Stimulated activated CD4-positive, alpha-beta T cell treated with anti-CD3 and anti-CD28 coated beads, Interleukin-1b, Interleukin-23, amount 100 ng/mL, for 24 hours (primary cell): ENCODE measurements around the gene ATP8B3.

Experiments used
- DNase-seq, 4 experiments: peaks; one replicate each; pipeline ENCODE4 v3.0.0-alpha.2; 2020; ENCODE audit warnings: low read depth in 4 of 4, low spot score in 1 of 4

The ATP8B3 gene

GRCh38 chr19:1837222-1837565, 25.1 kb upstream of the ATP8B3 start:
- DNase-seq = no peak

- no peak for DNase-seq
Measured at GRCh38 chr19:1836458-1837221, 24.6 kb upstream of the ATP8B3 start.

DNA sequence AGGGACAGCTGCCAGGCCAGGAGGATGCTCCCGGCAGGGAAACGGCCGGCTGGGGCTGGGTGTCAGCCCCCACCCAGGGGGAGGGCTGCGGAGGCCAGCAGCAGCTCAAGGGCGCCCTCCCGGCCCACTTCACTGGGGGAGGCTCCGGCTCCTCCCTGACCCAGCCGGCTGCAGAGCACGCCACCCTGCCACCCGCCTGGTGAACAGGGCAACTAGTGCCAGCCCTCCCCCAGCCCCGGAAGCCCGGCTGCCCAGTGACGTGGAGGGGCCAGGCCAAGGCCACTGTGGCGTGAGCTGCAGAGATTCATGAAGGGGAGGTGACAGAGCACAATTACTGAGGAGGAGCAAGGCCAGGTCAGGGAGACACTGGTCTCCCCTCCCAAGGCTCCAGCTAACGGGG, 21.5 kb upstream of the ATP8B3 start:
- DNase-seq = no peak

GRCh38 chr19:1832046-1832663, 20.1 kb upstream of the ATP8B3 start:
- DNase-seq = no peak

DNA sequence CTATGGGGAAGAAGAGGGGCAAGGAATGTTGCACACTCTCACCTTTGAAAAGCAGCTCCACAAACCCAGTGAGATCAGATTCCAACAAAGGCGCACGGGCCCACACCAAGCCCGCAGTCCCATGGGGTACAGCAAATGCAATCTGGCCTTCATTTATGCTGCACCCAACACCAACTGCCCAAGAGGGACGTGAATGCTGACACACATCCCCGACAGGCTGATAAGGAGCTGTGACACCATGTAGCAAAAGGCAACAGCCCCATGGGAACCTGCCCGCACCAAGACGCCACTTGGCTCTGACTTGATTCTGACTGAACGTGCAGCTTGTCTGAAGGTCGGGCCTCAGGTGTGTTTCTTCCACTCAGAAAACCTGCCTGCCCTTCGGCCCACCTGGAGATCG, 18.9 kb upstream of the ATP8B3 start:
- no peak for DNase-seq

- no peak for DNase-seq
Measured at GRCh38 chr19:1830568-1830967, 18.5 kb upstream of the ATP8B3 start.

DNA sequence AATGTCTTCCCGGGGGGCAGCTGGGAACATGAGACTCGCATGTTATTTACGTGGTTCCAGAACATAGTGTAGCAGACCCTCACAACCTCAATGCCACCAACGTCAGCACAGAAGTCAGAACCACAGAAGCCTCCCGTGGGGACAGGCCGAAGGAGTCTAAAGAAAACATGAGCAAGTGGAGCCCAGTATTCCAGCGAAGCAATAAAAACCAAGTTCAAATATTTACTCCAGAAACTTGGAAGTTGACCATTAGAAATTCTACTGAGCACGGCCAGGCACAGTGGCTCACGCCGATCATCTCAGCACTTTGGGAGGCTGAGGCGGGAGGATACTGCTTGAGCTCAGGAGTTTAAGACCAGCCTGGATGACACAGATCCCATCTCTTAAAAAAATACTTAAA, 17.9 kb upstream of the ATP8B3 start:
- no peak for DNase-seq

DNA sequence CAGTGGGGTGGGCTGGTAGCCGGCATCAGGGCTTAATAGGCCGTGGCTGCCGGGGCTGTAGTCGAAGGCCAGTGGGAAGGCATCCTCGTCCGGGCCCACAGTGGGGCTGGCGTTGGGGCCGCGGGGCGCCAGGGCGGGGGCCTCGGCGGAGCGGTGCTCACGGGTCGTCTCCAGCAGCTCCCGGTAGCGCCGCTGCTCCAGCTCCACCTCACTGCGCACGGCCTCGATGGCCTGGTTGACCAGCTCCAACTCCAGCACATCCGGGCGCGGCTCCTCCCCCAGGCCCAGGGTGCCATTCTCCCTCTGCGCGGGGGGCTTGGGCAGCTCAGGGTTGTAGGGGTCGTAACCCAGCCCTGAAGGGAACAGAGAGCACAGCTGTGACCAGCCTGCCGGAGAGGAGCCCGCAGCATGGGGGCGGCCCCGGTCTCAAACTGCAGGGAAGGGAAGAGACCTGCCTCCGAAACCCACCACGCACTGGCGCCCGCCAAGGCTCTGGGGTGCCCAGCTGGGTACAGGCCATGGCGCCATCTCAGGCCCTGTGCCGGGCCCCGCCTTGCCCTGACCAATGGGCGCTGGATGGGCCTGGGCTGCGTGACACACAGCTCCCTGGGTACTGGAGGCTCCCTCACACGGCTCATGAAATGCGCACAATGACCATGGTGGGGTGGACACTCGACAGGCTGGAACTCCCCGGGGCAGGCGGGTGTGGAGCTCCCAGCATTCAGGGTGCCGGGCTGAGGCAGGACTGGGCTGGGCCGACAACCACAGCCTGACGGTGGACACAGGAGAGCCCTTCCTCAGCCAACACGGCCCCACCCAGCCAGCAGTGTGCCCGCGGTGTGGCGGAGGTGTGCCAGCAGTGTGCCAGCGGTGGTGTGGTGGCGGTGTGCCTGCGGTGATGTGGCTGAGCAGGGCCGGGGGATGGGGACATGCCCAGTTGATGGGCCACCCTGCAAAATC, 16.5 kb upstream of the ATP8B3 start:
- DNase-seq = no peak

GRCh38 chr19:1827566-1828278, 15.6 kb upstream of the ATP8B3 start:
- no peak for DNase-seq

DNA sequence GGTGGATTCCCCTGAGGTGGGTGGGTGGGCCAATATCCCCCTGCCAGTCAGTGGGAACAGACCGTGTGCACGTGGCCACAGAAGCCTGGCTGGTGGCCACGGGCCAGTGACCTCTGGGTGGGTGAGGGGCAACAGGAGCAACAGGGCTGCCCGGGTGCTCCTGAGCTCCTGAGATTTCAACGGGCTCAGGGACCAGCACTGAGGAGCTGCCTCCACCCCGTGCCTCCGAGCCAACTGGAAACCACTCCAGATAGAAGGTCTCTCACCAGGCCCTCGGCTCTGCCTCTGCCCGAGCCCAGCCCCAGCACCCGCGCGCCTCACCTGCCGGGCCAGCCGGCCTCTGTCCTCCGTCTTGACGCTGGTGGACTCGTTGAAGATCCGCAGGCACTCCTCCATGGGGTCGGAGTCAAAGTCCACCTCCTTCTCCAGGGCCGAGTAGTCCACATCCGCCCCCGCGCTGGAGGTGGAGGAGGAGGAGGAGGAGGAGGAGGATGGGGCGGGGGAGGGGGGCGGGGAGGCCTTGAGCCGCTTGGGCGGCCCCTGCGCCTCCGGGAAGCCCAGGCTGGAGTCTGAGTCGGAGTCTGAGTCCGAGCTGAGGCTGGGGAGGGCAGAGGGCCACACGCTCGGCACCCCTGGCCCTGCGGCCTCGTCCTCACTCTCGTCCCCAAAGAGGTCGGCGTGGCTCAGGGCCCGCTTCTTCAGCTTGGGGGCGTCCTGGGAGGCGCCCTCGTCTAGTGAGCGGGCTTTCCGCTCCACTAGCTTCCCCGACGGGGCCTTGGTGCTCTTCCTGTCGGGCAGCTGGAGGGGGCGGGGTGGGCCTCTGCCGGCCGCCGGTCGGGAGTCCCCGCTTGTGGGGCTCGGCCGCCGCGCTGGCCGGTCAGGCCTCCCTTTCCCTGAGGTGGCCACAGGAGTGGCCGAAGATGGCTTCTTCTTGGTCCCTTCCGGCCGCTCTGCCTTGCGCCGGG, 14.8 kb upstream of the ATP8B3 start:
- DNase-seq = no peak

- peak; percentile 53 to 66 (median 58) for DNase-seq
Measured at GRCh38 chr19:1825909-1826556, 14.0 kb upstream of the ATP8B3 start.

DNA sequence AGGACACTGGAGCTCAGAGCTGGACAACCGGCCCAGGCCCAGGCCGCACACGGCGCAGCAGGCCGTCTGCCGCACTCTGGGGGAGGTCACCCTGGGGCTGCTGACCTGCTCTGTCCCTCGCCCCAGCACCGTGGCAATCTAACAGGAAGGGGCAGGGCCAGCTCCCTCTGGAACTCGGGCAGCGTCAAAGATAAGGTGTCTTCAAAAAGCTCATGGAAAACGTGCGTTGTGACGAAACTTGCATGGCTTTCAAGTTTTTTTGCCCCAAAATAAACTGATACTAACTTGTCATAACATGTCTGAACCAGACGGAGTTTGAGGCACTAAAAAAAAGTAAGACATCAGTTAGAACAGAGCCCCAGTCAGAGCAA, 12.2 kb upstream of the ATP8B3 start:
- DNase-seq = no peak

DNA sequence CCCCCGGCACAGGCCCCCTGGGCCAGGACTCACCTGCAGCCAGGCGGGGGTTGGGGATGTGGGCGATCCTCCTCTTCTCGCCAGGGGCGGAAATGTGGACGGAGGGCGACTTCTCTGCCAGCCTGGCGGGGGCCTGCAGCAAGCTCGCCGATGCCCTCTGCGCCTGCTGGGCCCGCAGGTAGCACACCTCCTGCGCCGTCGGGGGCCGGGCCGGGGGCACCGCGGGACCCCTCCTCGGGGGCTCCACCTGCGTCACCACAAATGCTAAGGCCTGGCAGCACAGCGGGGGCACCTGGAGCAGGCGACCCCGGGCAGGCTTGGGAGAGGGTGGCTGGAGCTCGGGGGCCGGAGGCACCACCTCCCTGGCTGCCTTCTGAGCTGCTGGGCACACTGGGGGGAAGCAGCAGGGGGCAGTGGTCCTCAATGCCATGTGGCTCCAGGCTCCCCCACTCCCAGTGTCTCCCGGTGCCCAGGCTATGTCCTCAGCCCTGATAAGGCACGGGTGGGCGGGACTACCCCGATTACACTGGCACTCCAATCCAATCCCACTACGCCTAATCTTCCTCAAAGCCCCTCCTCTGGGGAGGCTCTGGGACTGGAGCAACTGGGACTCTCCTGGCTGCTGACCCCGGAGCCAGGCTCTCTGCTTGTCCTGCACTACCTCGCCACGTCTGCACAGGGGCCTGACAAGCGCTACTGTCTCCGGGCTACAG, 11.6 kb upstream of the ATP8B3 start:
- no peak for DNase-seq

- no peak for DNase-seq
Measured at GRCh38 chr19:1823020-1823419, 10.9 kb upstream of the ATP8B3 start.

DNA sequence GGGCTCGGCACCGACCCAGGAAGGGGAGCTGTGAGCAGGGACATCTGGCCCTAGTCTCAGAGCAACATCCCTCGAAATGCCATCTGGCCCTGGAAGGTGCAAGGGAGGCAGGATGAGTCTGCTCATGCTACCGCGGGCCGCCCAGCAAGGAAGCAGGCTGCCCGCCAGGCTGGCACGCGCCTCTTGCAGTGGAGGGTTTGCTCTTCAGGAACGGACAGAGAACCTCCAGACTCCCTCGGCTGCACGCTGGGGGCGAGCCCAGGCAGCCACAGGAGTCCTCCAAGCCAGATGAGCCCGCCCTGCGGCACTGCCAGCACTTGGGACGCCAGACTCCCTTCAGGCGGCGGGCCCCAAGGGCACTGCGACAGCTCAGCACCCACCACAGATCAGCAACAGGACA, 10.1 kb upstream of the ATP8B3 start:
- DNase-seq = no peak

DNA sequence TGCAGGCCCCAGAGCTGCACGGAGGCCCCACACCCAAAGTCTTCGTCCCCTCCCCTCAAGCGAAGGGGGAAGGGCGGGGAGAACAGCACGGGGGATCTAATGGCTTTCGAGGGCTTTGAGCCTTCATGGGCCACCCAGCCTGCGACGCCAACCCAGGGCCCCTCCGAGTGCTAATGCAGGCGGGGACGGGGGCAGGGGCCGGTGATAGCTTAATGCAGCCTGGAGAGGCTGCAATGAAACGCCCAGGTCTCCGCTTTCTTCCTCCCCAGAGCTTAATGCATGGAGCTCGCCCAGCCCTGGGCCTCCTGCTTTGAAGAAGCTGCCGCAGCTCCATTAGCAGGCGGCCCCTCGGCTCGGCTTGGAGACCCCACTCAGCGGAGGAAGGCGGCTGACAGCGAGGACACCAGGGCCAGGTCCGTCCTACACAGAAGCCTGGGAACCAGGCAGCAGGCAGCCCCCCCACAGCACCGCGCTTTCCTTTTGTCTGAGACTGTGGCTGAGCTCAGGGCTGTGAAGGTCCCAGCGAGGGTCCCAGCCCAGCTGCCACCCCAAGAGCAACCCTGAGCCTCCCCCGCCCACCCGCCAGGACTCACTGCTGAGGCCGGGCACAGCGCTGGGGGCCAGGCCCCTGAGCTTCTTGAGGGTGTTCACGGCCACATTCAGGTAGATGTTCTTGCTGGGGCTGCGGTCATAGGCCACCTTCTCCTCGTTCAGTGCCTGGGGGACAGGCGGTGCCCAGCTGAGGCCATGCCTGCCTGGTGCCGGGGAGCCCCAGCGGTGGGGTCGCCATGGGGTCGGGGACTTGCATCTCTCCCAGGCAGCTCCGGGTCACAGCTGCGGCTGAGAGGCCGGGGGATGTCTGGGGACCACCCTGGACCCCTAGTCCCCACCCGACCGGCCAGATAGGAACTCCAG, 7.5 kb upstream of the ATP8B3 start:
- DNase-seq = no peak

DNA sequence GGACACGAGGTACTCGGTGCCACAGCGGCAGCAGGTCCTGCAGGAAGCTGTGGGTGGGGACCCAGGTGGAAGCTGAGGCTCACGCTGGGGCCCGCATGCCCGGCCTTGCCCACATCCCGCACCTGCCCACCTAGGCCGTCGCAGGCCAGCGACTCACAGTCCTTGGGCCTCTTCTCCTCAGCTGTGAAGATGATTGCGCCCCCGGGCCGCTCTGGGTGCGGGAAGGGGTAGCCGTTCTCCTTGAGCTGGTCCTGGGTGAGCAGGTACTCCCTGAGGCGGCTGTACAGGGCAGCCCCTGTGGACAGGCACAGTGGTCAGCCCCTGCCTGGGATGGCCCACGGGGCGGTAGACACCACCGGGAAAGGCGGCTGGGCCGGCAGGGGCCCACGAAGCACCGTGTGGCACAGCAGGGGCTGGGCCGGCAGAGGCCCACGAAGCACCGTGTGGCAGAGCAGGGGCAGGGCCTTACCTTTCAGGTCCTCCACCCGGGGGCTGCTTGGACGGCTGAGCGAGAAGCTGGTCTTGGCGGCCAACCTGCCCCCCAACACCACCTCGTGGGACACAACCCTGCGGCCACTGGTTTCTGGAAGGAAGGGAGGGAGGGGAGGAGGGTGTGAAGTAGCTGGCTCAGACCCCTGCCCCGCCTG, 6.6 kb upstream of the ATP8B3 start:
- DNase-seq = no peak
